GM18502 (cell line): ENCODE results near the gene NEDD4L.

ENCODE experiments used
- ATAC-seq: cut with Tn5 transposase; IDR thresholded peaks from one replicate; pipeline ENCODE4 v1.9.1; 2021; ENCODE audit warnings: mild to moderate bottlenecking; ENCODE audit not compliant: unreplicated experiment, poor library complexity

NEDD4L gene

DNA sequence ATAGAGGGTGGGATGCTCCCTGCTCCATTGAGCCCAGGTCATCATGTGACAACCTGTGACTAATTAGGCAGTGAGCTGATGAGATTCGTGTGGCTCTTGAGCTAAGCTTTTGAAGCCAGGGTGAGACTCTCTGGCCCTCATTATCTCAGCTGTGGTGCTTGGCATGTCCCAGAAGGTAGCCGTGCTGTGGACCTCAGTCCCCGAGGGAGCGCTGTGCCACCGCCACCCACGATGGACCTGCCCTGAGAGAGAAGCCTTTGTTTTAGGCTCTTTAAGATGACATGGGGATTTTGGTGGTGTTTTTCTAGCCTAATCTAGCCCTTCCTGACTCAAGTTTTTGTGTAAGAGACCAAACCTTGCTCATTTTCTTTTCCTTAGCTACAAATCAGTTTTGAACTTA lies 66.4 kb downstream of the NEDD4L start:
- no peak for ATAC-seq

DNA sequence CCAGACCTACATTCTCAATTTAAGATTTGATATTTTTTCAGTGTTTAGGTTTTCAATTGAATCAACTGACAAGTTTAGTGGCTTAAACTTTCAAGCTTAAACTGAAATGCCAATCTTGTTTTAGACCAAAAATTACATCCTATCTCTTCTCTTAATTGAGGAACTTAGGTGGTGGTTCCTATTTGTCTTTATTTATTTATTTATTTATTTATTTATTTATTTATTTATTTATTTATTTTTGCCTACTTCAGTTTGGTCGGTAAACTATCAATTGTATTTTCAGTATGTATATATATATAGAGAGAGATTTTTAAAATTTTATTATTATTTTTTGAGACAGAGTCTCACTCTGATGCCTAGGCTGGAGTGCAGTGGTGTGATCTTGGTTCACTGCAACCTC lies 68.1 kb downstream of the NEDD4L start:
- no peak for ATAC-seq

DNA sequence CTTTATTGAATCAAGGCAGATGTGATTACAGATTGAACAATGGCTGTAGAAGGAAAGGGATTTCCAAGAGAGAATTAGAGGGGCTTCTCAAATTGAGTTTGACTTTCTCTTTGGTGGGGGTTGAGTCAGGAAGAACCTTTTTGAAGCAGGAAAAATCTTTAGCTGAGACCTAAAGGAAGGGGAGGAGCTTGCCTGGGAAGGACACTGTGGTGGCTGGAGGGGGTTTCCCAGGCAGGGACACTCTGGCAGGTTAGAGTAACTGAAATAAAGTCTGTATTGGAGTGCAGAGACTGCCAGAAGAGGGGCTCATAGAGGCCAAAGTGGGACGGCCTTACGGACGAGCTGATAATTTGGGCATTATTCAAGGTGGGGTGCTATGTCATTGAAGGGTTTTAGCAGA lies 69.3 kb downstream of the NEDD4L start:
- peak; percentile 80 for ATAC-seq

DNA sequence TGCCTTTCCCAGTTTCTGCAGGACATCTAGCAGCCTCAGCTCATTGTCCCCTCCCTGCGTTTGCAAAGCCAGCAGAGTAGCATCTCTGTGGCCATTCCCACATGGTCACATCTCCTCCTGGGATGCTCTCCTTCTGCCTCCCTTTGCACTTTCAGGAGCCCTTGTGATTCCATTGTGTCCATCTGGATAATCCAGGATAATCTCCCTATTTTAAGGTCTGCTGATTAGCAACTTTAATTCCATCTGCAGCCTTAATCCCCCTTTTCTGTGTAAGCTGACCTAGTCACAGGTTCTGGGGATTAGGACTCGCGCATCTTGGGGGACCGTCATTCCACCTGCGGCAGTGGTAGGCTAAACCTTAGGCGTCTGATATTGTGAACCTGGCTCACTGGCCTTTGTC lies 70.7 kb downstream of the NEDD4L start:
- no peak for ATAC-seq

DNA sequence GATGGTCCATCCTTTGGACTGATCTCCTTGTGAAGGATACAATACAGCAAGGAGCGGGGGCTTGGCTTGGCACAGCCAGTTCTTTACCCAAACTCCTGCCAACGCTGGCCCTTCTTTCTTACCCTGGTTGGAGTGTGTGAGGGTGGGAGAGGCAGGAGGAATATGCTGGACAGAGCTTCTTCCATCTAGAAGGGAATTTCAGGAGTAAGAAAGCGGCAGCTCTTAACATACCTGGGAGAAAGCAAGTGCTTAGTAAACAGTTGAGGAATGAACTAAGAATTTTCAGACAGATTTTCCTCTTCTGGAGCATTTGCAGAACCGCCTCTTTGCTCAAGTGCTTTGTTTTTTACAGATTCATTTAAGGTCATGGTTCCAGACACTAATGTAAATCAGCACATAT lies 72.8 kb downstream of the NEDD4L start:
- no peak for ATAC-seq

DNA sequence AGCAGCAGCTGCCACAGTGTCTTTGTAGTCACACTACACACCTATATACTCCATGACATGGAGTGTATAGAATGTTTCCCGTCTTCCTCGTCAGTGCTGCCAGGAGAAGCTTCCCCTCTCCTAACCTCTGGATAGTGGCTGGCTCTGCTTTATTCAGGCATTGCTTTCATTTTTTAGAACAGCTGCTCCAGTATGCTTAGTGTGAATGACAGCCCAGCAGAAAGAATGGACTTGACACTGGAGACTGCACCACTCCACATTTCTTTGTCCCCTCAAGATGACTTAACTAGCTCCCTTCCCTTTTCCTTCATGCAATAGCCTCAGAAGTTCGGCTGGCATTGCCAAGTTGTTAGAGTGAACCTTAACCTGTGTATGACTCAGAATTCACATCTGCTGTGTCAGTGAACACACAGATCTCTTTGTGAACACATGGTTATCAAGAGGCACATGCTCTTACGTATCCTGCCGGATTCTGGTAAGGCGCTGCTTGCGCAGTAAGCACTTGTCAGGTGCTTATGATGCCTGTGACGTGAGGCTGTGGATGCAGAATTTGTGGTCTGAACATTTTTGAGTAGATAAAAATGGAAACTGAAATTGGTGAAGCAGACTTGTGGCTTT lies 73.9 kb downstream of the NEDD4L start:
- ATAC-seq, result no peak

DNA sequence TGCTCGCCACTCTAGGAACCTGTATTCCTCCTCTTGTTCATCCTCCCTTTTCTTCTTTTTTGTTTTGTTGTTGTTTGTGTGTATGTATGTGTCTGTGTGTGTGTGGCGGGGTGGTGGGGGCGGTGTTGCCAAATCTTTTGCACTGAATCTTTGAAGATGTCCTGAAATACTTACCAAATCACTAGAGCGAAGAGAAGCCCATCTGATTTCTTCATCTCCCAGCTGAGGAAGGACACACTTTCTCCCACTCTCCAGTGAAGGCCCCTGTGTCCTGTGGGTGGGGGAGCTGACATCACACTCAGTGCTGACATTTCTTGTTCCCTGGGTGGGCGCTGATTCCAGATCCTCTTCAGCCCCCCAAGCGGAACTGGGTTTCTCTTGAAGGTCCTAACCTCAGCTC lies 74.5 kb downstream of the NEDD4L start:
- ATAC-seq, result no peak

DNA sequence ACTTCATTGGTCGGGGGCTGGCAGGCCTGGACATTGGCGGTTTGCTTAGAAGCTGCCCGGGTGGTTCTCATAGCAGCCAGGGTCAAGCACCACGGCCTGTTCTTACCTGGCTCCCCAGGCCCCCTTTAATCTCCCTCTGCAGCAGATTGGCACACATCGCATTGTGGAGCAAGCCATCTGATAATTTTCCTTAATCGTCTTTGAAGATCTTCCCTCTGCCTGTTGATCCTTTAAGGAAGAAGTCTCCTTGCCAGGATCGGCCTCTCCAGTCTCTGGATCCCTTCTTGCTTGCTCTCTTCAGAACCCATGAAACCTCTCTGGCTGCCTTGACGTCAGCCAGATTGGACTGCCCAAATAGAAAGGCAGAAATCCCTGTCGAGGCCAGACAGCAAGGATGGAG lies 75.8 kb downstream of the NEDD4L start:
- ATAC-seq, result no peak

DNA sequence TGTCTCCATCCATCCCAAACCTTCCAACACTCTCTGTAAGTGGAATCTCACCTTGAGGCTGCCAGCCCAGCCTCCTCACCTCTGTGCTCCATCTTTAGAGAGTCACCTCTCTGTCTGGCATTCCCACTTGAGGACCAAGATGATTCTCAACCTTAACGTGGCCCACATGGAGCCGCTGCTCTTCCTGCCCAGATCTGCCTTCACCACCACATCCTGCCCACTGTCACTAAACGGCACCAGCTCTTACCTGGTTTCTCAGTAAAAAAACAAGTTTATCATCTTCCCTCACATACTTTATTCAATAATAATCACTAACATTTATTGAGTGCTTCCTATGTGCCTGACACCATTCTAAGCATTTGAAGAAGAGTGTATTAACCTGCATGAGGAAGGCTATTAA lies 80.4 kb downstream of the NEDD4L start:
- ATAC-seq, result no peak

DNA sequence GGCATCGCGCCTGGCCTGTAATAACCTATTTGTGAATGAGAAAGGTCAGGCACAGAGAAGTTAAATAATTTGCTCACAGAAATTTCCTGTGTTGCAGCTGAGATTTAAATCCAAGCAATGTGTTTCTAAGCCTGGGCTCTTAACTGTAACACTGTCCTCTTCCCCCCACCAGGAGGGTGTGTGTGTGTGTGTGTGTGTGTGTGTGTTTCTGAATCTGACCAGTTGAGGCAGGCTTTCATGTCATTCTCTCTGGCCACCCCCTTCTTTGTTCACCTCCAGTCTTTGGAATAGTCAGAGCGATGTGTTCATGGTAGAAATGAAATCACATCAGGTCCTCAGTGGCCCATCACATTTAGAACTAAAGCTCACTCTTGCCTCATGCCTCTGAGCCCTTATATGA lies 81.2 kb downstream of the NEDD4L start:
- ATAC-seq, result no peak

DNA sequence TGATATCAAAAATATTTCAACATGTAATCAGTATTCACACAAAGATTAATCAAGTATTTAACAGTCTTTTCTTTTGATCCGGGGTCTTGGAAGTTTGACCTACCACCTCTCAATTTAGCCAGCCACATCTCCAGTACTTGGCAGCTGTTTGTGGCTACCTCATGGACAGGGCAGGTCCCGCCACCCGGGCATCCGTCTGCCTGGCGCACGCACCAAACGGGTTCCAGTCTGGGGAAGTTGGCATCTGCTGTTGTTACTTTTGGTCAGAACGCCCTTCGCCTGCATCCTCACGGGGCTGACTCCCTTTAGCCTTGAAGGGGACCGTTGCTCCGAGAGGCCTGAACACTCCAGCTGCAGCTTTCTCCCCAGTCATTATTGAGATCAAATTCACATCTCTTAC lies 81.7 kb downstream of the NEDD4L start:
- no peak for ATAC-seq

DNA sequence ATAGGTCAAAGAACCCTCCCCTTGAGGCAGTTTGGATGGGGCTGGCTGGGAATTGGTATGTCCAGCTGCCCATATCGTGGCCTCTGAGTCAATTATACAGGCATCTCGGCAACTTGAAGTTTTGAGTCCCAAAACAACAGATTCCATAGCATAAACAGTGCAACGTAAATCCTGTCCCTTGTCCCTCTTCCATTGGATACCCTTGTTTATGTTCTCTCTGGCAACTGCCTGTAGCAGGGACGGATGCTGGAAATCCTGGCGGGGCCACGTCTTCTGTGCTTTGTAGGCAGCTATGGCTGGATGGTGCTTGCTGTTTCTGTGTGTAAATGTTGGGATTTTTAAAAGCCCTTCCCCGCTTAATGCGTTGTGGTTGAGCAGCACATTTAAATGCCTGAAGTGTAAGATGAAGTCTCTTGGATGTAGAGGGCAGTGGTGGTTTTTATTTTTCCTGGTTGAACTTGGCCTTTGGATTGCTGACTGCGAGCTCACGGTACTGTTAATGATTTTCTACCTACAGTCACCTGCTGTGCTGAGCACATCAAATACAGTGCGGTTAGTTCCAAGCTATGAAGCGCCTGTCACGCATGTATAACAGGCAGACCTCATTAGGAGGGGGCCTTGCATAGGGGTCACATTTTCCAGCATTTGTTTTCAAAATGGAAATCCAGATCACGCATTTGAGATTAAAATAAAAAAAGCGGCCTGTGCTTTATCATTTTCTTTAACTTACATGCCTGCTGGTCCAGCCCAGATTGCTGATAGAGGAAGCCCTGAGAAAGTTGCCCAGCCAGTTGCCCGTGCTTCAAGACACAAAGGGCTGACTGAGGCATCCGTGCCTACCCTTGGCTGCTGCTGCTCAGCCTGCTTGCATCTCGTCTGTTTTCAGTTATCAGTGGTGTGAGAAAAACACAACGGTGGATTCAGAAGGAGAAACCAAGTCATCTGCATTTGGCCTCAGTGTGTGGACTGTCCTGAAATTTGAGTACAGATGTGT lies 84.7 kb downstream of the NEDD4L start:
- no peak for ATAC-seq

DNA sequence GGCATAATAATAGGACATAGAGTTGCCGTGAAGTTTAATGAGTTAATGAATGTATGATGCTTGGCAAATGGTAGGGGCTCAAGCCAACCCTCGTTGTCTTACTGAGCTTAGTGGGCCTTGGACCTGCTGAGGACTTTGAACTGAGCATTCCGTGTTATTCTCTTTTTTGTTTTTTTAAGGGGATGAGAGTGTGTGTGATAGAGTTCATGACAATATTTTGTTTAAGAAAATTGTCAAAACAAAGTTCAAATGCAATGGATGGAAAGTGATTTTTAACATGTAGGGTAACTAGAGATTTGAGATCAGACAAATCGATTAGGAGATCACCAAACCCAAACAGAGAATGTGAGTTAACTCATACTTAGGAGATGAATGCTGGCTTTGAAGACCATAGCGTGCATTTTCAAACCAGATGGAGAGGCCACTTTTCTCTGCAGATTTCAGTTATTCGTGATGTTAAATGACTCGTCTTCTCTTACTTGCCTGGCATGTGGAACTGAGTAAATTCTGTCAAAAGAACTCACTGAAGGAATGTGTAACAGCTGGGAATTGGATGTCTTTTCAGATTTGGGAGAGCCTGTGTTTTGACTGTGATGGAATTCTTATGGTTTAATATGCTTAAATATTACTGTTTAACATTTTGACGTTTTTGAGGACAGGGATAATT lies 88.7 kb downstream of the NEDD4L start:
- no peak for ATAC-seq

DNA sequence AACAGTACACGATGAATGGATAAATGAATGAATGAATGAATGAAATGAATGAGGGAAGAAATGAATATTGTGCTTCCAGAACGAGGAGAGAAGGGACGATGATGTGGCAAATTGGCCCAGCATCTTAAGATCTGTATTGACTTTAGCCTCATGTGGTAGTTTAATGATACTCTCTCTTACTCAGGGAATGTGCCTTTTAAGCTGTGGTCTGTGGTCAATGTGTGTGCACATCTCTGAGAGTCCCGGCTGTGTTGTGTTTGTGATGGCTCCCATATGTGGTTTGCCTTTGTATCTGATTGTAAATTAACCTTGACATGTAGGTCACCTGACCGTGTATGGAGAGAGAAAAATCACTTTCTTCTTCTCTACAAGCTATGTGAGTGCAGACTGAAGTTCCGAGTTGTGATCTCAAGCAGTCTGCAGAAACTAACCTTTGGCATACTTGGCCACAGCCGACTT lies 91.2 kb downstream of the NEDD4L start:
- no peak for ATAC-seq

DNA sequence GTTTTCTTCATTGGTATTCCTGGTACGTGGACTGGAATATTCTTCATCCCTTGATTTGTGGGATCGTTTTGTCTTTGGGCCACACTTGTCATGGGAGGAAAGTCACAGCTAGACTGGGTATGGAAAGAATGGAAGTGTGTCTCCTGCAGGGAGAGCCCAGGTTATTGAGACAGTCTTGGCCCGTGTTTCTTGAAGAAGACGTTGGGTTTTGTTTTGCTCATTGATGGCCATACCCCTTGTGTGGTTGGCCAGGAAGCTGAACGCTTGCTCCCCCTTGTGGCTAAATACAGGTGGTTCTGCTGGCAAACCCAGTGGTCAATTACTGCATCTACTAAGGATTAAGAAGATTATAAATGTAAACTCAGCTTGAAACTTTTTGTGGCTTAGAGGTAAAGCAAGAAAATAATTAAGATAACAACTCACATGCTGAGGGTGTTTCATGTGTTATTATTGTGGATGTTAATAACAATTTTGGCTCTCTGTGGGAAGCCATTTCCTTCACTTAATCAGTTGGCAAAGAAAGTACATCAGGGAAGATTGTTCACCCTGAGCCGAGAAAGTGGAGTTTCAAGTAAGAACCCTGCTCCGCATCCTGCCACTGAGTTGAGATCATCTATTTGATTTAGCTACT lies 91.8 kb downstream of the NEDD4L start:
- ATAC-seq, result peak; percentile 86

DNA sequence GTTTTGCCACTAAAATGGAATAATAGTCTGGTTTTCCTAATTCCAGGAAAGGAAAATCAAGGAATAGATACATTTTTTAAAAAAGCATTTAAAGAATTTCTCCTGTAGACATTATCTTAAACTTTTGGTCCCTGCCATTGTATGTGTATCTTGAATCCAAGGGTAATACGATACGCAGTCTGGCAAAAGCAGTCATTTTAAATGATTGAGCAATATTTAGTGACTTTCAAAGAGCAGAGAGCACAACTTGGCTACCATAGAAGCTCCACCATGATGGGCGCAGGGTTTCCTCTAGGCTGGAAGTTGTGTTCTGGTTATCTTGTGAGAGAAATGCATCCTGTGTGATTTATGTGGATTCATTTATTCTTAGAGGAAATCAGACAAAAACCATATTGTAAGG lies 92.9 kb downstream of the NEDD4L start:
- no peak for ATAC-seq

DNA sequence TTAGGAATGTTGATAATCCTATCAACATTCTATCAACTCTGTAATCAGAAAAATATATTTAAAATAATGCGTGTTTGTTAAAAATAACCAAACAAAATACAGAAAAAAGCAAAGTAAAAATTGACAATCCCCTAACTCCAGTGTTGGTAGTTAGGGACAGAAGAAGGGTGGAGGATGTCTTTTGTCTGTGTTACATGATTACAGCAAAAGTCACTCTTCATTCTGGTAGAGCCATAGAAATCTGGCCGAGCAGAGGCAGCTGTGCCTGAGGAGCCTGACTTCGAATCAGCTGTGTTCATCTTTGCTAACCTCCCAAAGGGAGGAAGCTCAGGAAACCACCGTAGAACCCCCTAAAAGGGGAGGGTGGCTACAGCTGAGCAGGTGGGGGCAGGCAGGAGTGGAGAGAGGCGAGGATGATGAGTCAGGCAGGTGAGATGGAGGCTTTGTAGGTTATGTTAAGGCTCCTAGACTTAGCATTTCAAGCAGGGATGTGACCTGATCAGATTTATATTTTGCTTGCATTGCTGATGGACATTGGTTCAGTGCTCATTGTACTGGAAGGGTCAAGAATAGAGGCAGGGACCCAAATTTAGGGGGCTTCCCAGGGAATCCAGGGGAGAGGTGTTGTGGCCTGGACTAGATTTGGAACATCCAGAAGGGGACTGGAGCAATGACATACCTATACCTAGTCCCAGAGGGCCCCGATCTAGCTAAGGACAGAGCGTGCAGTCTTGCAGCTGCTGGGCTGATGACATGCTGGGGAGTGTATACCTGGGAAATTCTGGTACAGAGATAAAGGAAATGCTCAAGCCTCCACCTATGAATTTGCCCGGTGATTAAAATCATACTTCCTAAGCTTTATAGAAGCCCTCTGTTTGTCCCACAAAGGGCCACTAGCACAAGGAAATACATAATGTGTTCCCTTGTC lies 95.7 kb downstream of the NEDD4L start:
- ATAC-seq, result no peak

DNA sequence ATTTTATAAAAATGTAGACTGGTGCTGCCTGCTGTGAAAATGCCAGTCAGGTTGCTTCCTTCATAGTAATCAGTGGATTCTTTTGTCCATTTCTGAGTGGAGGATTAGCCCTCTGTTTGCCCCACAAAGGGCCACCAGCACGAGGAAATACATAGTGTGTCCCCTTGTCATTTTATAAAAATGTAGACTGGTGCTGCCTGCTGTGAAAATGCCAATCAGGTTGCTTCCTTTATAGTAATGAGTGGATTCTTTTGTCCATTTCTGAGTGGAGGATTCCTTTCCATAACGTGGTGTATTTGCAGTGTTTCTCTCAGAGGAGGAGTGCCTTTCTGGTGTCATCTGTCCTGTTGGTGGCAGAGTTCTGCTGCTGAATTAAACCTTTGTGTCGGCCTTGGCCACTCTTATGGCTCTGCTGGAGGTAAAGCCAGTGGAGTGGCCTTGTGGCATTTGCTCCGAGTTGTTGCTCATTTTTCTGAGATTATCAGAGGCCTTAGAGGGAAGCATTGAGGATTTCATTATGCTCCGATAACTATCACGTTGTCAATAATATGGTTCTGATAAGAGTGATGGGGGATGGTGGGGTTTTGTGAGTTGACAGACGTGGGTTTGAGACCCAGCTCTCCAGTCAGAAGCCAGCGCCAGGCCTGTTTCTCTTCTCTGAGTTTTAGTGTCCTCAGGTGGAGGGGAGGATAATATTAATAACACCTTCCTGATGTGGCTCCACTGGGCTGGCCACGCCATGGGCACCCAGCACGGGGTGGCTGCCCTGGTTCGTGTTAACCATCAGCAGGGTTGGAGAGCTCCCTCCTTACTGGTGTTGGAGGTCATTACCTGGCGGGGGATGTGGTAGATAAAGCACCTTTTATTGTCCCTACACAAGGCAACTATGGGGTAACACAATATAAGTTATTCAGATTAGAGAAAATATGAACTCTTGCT lies 96.6 kb downstream of the NEDD4L start:
- no peak for ATAC-seq

DNA sequence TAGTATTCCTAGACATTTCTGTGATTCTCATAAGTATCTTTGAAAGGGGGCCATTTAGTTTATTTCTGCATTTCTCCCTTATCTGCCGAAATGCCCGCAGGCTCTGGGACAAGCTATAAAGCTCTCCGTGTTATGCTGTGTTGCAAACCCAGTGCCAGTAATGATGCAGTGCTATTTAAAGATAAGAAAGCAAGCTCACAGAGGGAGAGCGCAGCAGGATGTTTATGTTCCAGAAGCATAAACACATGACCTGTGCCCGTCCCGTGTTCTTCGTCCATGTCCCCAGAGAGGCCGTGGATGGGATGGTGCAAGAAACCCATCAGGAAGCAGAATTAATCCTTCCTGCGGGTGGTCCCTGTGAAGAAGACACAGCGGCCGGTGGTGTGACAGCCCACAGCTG lies 99.4 kb downstream of the NEDD4L start:
- ATAC-seq, result no peak
